Spleen (tissue), 11 donors: ENCODE data around the gene SLC35F1. TPM values are rescaled to one million over a fixed set of nuclear protein-coding genes. Genes with fewer than 3 reads are reported as not detected.

Experiments
- DNase-seq: peaks from one replicate; pipeline ENCODE4 v3.0.0-alpha.2; 2020
- H3K27ac ChIP-seq, 8 donors: fragments of 200-600 bp; sonication (generic) in 7 of 8; 1 replicate in 4 of 8; 2 replicates in 4 of 8; pipeline versions ENCODE4 v1.5.0 to v1.8.0; 2016 to 2021; ENCODE audit warnings: inconsistent platforms in 4 of 8, mild to moderate bottlenecking in 4 of 8, moderate library complexity in 1 of 8
- H3K27me3 ChIP-seq, 7 donors: fragments of 200-600 bp; sonication (generic) in 6 of 7; replicated peaks in 1 of 7; 1 replicate in 4 of 7; 2 replicates in 3 of 7; pipeline versions ENCODE4 v1.5.0 to v1.8.0; 2016 to 2021; ENCODE audit warnings: inconsistent platforms in 3 of 7, mild to moderate bottlenecking in 1 of 7
- H3K36me3 ChIP-seq, 6 donors: fragments of 200-600 bp; sonication (generic) in 5 of 6; 1 replicate in 4 of 6; 2 replicates in 2 of 6; pipeline versions ENCODE4 v1.5.0 to v1.8.0; 2016 to 2021; ENCODE audit warnings: inconsistent platforms in 2 of 6
- H3K4me1 ChIP-seq, 6 donors: fragments of 200-600 bp; sonication (generic) in 5 of 6; 1 replicate in 3 of 6; 2 replicates in 3 of 6; pipeline versions ENCODE4 v1.5.0 to v1.8.0; 2016 to 2021; ENCODE audit warnings: inconsistent platforms in 3 of 6
- H3K4me3 ChIP-seq, 8 donors: fragments of 200-600 bp; sonication (generic) in 7 of 8; 1 replicate in 4 of 8; 2 replicates in 4 of 8; pipeline versions ENCODE4 v1.5.0 to v1.8.0; 2016 to 2021; ENCODE audit warnings: inconsistent platforms in 4 of 8, mild to moderate bottlenecking in 4 of 8, moderate library complexity in 2 of 8
- H3K9me3 ChIP-seq, 8 donors: fragments of 200-600 bp; sonication (generic) in 7 of 8; 1 replicate in 4 of 8; 2 replicates in 4 of 8; pipeline versions ENCODE4 v1.5.0 to v1.8.0; 2016 to 2021; ENCODE audit warnings: inconsistent platforms in 4 of 8
- POLR2A ChIP-seq, 3 donors: fragments of 450-650 bp; IDR thresholded peaks; one replicate each; pipeline ENCODE4 v1.5.1; 2017; ENCODE audit warnings: antibody characterized with exemption in 3 of 3, mild to moderate bottlenecking in 1 of 3
- POLR2AphosphoS5 ChIP-seq, 3 donors: sonication (generic); formaldehyde crosslinking; IDR thresholded peaks; one replicate each; pipeline ENCODE4 v1.5.1; 2017; ENCODE audit warnings: antibody characterized with exemption in 3 of 3
- WGBS, 5 donors: extraction: QIAGEN DNeasy Blood & Tissue Kit in 3 of 5; methylation state at CpG; one replicate each; pipeline versions ENCODE4 v1.1.5 to v1.1.7; 2013 to 2018; 5-methylcytosine and 5-hydroxymethylcytosine counted together
- intact Hi-C: fragments of 100-400 bp; cut with DNase I; formaldehyde crosslinking; loops from one replicate; pipeline ENCODE4 v1.15.0; 2023; ENCODE audit warnings: low total_unique reads
- polyA plus RNA-seq, 3 donors: library from polyadenylated mRNA; stranded (reverse); fragments of 200-250 nt; gene quantifications; one replicate each; pipeline ENCODE4 v1.2.1, GENCODE V29; 2013
- total RNA-seq, 7 donors: library from RNA; depleted of rRNA in 3 of 7; stranded (reverse); fragments of >200 nt in 3 of 7; fragmentation: NEBNext Ultra II Directional in 4 of 7; extraction: Animal tissue kit (Norgen Biotek cat#: 25700) in 4 of 7; gene quantifications; one replicate each; pipeline versions ENCODE4 v1.1.0 to v1.2.1, GENCODE V29; 2016 to 2021
- TF ChIP-seq, protein P1 (sequence below), 11 experiments: fragments of 200-600 bp in 7 of 11; fragments of 450-650 bp in 4 of 11; sonication (generic) in 4 of 11; IDR thresholded peaks in 8 of 11; conservative IDR thresholded peaks in 3 of 11; 1 replicate in 7 of 11; 2 replicates in 4 of 11; pipeline versions ENCODE4 v1.4.0 to v1.8.0; 2016 to 2021; ENCODE audit warnings: antibody characterized with exemption in 11 of 11, inconsistent platforms in 4 of 11, mild to moderate bottlenecking in 1 of 11
- donor health status: healthy with polysubstance abuse.
- donor health status: DM: no; HTN: no; CAD: no; lungs with moderate emphysema.
- donor health status: DM: no; HTN: no; CAD: no.
- donor health status: Bipolar disorder and iron deficiency.
- donor health status: healthy.
- donor health status: DM: no; HTN: no; CAD: no.
- donor health status: DM: yes; HTN: yes; CAD: no.

SLC35F1 gene
- total and polyA plus RNA-seq, 10 donors = 0.13 to 4.0 (median 1.6) TPM

DNA sequence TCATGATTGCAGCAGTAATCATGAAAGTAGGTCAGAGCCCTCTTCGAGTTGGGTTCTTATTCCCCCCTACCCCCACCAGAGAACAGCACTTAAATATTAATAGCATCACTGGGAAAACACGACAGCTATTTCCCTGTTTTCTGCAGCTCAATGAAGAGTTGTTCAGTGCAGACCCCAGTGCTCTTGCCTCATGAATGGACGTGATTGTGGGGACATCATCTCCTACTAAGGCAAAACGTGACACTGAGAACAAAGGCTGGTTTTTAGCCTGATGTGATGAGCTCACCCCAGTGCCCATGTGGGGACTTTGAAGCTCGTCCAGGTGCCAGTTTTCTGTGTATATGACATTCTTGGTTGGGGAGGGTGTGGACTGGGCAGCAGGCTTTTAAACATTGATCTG, 105.9 kb downstream of the SLC35F1 start:
- intact Hi-C loops = no loop called here
- WGBS, 5 donors = 47 to 67% (median 50%) methylated on average over 5 of the region's 5 CpGs
- Histone ChIP-seq H3K36me3 (no peaks in the 10 kb centered on the region), H3K27me3 (no peaks in the 10 kb centered on the region), H3K27ac (no peak overlapping the region), H3K9me3 (peaks cover 0 to 9% (median 0%) of the 10 kb centered on the region in 8 donors), H3K4me1 (no peaks in the 10 kb centered on the region), H3K4me3 (no peak overlapping the region)
- no peak for DNase-seq
- TF ChIP-seq, protein P1, sequence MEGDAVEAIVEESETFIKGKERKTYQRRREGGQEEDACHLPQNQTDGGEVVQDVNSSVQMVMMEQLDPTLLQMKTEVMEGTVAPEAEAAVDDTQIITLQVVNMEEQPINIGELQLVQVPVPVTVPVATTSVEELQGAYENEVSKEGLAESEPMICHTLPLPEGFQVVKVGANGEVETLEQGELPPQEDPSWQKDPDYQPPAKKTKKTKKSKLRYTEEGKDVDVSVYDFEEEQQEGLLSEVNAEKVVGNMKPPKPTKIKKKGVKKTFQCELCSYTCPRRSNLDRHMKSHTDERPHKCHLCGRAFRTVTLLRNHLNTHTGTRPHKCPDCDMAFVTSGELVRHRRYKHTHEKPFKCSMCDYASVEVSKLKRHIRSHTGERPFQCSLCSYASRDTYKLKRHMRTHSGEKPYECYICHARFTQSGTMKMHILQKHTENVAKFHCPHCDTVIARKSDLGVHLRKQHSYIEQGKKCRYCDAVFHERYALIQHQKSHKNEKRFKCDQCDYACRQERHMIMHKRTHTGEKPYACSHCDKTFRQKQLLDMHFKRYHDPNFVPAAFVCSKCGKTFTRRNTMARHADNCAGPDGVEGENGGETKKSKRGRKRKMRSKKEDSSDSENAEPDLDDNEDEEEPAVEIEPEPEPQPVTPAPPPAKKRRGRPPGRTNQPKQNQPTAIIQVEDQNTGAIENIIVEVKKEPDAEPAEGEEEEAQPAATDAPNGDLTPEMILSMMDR (IDR thresholded peaks at IDR 0.05 in 8 of 11, conservative IDR thresholded peaks at IDR 0.05 in 3 of 11) = no peak
- TF ChIP-seq POLR2AphosphoS5 (IDR thresholded peaks at IDR 0.05) (no peak), POLR2A (IDR thresholded peaks at IDR 0.05) (no peak)

DNA sequence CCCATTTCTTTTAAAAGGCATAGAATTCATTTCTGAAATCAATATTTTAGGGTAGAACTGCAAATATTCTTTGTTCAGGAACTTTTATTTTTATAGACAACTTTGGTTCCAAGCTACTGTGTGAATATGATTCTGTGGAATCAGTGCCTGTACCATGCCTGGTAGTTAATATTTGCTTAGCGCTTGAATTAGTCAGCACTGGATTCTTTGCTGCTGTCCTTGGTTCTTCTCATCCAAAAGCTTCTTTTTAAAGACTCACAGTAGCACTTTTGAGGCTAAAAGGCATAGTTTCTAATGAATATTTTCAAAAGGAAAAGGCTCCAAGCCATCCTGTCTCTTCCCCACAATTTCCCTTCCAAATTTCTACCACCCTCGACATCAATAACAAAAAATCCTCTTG, 109.5 kb downstream of the SLC35F1 start:
- peaks cover 0 to under 1% (median 0%) of the 10 kb centered on the region in 8 donors for H3K9me3 ChIP-seq
- intact Hi-C loops = no loop called here
- no peaks in the 10 kb centered on the region for H3K4me1 ChIP-seq
- no peak for DNase-seq
- WGBS, 5 donors = 90 to 96% (median 95%) methylated on average over 2 of the region's 2 CpGs
- no peaks in the 10 kb centered on the region for H3K36me3 ChIP-seq
- H3K27me3 ChIP-seq = no peaks in the 10 kb centered on the region
- no peak overlapping the region for H3K27ac ChIP-seq
- TF ChIP-seq POLR2AphosphoS5 (IDR thresholded peaks at IDR 0.05) (no peak), POLR2A (IDR thresholded peaks at IDR 0.05) (no peak)
- TF ChIP-seq, protein P1 (IDR thresholded peaks at IDR 0.05 in 8 of 11, conservative IDR thresholded peaks at IDR 0.05 in 3 of 11) = no peak
- no peak overlapping the region for H3K4me3 ChIP-seq

DNA sequence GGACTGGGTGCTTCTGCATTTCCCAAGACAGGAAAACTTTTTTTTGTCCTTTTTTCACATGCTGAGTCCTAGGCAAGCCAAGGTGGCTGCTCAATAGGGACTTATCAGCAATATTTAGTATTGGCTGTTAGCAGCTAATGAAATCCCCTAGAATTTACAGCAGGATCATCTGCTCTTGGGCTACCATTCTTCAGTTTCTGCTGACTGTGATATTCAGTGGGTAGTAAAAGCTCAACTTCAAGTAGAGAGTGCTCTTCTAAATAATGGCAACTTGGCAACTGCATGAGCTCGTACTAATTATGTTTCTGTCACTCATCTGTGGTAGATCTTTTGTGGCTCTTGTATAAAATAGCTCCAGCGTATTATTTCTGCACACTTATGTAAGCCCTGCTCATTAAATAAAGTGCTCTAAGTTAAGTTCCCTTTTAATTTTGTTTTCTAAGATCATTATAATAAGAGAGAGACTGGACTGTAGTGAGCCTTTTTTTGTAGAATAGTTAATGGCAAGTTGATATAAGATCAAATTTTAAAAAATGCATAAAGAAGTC, 110.3 kb downstream of the SLC35F1 start:
- Histone ChIP-seq H3K9me3 (no peaks in the 10 kb centered on the region), H3K27ac (no peak overlapping the region), H3K4me1 (no peaks in the 10 kb centered on the region), H3K36me3 (no peaks in the 10 kb centered on the region), H3K27me3 (no peaks in the 10 kb centered on the region), H3K4me3 (no peak overlapping the region)
- WGBS, 5 donors = 14 to 34% (median 33%) methylated on average over 2 of the region's 2 CpGs
- intact Hi-C loops = no loop called here
- TF ChIP-seq, protein P1 (IDR thresholded peaks at IDR 0.05 in 8 of 11, conservative IDR thresholded peaks at IDR 0.05 in 3 of 11) = no peak
- no peak for TF ChIP-seq POLR2AphosphoS5 (IDR thresholded peaks at IDR 0.05)
- no peak for TF ChIP-seq POLR2A (IDR thresholded peaks at IDR 0.05)
- no peak for DNase-seq

DNA sequence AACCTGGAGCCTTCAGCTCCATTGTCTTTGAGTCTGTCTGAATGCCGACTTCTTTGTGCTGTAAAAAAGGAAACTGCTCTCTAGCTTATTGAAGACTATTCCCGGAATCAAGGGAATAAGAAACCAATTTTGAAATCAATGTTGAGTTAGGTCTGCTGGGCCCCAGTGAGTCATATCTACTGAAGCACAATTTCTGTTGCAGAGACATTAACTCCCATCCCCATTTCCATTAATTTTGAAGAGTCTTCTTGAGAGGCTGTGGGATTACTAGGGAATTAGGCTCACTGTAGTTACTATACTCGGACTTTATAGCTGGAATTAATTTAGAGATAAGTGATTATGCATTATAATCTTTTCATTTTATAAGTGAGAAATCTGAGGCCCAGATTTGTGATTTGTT, 116.7 kb downstream of the SLC35F1 start:
- DNase-seq = no peak
- TF ChIP-seq POLR2A (IDR thresholded peaks at IDR 0.05) (no peak), POLR2AphosphoS5 (IDR thresholded peaks at IDR 0.05) (no peak)
- TF ChIP-seq, protein P1 (IDR thresholded peaks at IDR 0.05 in 8 of 11, conservative IDR thresholded peaks at IDR 0.05 in 3 of 11) = no peak
- intact Hi-C loops = no loop called here
- 81 to 86% (median 84%) methylated on average over 3 of the region's 3 CpGs for WGBS, 5 donors
- Histone ChIP-seq H3K27me3 (no peaks in the 10 kb centered on the region), H3K4me3 (no peak overlapping the region), H3K9me3 (no peaks in the 10 kb centered on the region), H3K36me3 (no peaks in the 10 kb centered on the region), H3K27ac (no peak overlapping the region), H3K4me1 (no peaks in the 10 kb centered on the region)
